ENCODE measurements around the gene ITGB2. TPM values are rescaled to one million over a fixed set of nuclear protein-coding genes. Genes with fewer than 3 reads are reported as not detected.

Gene ITGB2
- total RNA-seq, 1 donor from 2014 or later = 23.8 TPM

Other genes with a start within 250 kb of the ITGB2 start
- not detected for gene KRTAP12-1, start 238.7 kb downstream of the ITGB2 start, total RNA-seq
- not detected for gene KRTAP10-12, start 223.7 kb downstream of the ITGB2 start, total RNA-seq
- gene TSPEAR, start 209.3 kb downstream of the ITGB2 start, total RNA-seq = 0.51 TPM
- 64.5 TPM for gene UBE2G2, start 119.1 kb downstream of the ITGB2 start, total RNA-seq
- 66.5 TPM for gene SUMO3, start 102.8 kb downstream of the ITGB2 start, total RNA-seq
- 133 TPM for gene PTTG1IP, start 47.2 kb downstream of the ITGB2 start, total RNA-seq
- gene SLX9, start 19.1 kb upstream of the ITGB2 start, total RNA-seq = 77.4 TPM
- gene ADARB1, start 153.7 kb upstream of the ITGB2 start, total RNA-seq = 11.6 TPM